HG02870 (cell line): ENCODE results near the gene METTL2B.
A peak's percentile ranks its signal among the peaks of the same experiment; 100 is the strongest.
"Not testable (repeated sequence)": the region's sequence is repeated elsewhere in the genome, so short reads cannot be mapped to it uniquely, and the experiment has no call there.

Experiments used
- ATAC-seq: cut with Tn5 transposase; IDR thresholded peaks from one replicate; pipeline ENCODE4 v1.9.1; 2021; ENCODE audit warnings: mild to moderate bottlenecking, moderate library complexity; ENCODE audit not compliant: unreplicated experiment

The METTL2B gene

GRCh38 chr7:128523932-128524524 is 47.5 kb downstream of the METTL2B start:
- ATAC-seq: not testable (repeated sequence)

DNA sequence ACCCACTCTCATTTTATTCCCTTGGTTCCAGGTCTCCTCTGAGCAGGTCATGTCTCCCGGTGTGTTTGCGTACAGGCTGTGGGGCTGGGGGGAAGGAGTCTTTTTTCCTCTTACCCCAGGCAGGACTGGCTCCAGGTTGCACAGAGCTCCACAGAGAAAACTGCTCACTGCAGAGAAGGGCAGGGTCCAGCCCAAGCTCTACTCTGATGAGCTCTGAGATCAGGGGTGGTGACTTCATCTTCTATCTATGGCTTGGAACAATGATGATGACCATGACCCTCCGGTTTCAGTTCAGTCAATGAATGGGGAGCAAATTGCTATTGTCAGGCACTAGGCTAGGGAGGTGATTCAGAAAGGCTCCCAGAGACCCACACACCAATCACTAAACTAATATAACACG is 49.0 kb downstream of the METTL2B start:
- ATAC-seq: not testable (repeated sequence)

GRCh38 chr7:128526062-128526466 is 49.5 kb downstream of the METTL2B start:
- ATAC-seq: not testable (repeated sequence)

DNA sequence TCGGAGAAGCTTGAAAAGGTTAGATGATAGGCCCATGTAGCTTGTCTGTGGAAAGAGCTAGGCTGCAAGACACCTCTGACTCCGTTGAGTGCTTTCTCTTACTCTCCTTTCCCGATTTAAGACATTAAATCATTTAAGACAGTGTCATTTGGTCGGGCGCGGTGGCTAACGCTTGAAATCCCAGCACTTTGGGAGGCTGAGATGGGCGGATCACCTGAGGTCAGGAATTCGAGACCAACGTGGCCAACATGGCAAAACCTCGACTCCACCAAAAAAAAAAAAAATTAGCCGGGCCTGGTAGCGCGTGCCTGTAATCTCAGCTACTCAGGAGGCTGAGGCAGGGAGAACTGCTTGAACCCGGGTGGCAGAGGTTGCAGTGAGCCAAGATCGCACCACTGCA is 52.6 kb downstream of the METTL2B start:
- not testable (repeated sequence) for ATAC-seq

- peak; percentile 9 for ATAC-seq
Measured at GRCh38 chr7:128530121-128530854, 53.7 kb downstream of the METTL2B start.

DNA sequence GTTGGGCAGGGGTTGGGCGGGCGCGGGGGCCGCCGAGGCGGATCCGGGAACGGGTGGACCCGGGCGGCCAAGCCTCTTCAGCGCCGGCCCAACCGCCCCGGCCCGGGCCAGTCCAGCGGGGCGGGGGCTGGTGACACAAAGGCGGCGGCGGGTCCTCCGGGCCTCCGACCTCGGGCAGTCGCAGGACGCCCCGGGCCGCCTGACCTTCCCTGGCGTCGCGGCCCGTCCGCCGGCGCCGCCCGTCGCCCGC is 54.2 kb downstream of the METTL2B start:
- ATAC-seq: no peak

- peak; percentile 64 for ATAC-seq
Measured at GRCh38 chr7:128531105-128531954, 54.8 kb downstream of the METTL2B start.

DNA sequence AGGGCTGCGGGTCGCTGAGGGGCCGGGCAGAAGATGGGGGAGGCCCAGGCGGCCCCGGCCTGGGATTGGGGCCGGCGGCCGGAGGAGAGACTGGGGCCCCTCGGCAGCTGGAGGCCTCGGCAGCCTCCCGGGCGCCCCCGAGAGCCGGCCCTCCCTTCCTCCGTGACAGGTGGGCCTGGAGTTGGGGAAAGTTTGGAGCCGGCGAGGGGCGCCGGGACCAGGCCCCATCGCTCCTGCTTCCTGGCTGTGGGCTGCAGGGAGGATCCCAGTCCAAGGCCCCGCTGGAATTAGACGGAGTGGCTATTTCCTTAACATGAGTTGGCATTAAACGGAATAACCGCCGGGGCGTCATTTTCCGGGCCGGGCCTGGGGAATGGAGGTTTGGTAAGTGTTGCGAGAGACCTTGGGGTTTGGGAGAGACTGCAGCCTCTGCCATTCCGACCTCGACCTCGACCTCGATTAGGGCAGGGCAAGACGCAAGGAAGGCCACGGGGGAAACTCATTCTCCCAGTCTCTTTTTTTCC is 55.5 kb downstream of the METTL2B start:
- ATAC-seq: not testable (repeated sequence)

DNA sequence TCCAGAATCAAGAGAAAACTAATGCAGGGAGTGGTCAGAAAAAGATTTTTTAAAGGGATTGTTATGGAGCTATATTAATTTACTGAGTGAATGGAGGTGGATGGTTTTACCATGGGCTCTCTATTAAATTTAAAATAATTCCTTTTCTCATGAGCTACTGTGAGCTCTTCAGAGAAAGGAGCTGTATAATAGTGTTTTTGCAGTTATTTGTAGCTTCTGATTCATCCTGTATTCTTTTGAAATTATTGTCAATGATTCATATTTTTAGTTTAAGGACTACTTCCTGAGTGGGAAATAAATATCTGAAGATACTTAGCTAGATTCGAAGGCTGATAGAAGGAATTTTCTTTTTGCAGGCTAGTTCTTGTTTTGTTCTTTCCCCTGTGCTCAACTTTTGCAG is 56.4 kb downstream of the METTL2B start:
- ATAC-seq: not testable (repeated sequence)

- not testable (repeated sequence) for ATAC-seq
Measured at GRCh38 chr7:128537410-128537809, 60.9 kb downstream of the METTL2B start.

- not testable (repeated sequence) for ATAC-seq
Measured at GRCh38 chr7:128542530-128542929, 66.0 kb downstream of the METTL2B start.

- ATAC-seq: not testable (repeated sequence)
Measured at GRCh38 chr7:128543300-128543699, 66.8 kb downstream of the METTL2B start.

GRCh38 chr7:128546319-128546851 is 69.8 kb downstream of the METTL2B start:
- ATAC-seq: not testable (repeated sequence)

DNA sequence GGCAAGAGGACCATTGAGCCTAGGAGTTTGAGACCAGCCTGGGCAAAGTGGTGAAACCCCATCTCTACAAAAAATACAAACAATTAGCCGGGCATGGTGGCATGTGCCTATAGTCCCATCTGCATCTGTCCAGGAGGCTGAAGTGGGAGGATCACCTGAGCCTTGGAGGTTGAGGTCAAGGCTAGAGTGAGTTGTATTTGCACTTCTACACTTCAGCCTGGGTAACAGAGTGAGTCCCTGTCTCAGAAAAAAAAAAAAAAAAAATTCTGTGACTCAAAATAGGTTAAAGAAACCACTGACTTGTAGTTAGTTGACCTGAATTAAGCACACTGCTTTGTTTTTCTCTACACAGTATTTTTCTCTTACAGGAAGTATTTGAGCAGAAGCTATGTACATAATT is 74.4 kb downstream of the METTL2B start:
- no peak for ATAC-seq

DNA sequence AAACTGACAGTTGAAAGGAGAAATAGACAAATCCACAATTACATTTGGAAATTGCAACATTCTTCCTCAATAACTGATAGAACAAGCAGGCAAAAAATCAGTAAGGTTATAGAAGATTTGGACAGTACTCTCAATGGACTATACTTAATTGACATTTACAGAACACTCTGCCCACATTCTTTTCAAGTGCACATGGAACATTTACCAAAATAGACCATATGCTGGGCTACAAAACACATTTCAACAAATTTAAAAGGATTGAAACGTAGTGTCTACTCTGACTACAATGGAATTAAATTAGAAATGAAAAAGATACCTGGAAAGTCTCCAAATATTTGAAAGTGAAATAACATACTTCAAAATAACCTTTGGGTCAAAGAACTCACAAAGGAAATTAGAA is 77.8 kb downstream of the METTL2B start:
- ATAC-seq: not testable (repeated sequence)
